Liver (tissue), 9 donors: ENCODE data around the gene CABP5. TPM values are rescaled to one million over a fixed set of nuclear protein-coding genes. Genes with fewer than 3 reads are reported as not detected.

Experiments
- DNase-seq: peaks from one replicate; pipeline ENCODE4 v3.0.0-alpha.2; 2017; ENCODE audit warnings: low spot score
- H3K27ac ChIP-seq, 2 donors: one replicate each; pipeline ENCODE4 v1.7.0; 2013; ENCODE audit warnings: inconsistent platforms in 2 of 2, low read length in 2 of 2, control low read depth in 1 of 2, low read depth in 1 of 2, mild to moderate bottlenecking in 1 of 2
- H3K27me3 ChIP-seq, 4 donors: one replicate each; pipeline versions ENCODE4 v1.6.1 to v1.7.0; 2013; ENCODE audit warnings: low read length in 3 of 4, inconsistent platforms in 1 of 4, mild to moderate bottlenecking in 1 of 4, moderate library complexity in 1 of 4; ENCODE audit not compliant: control insufficient read depth in 4 of 4, insufficient read depth in 4 of 4
- H3K36me3 ChIP-seq, 4 donors: one replicate each; pipeline versions ENCODE4 v1.6.1 to v1.7.0; 2013; ENCODE audit warnings: low read length in 3 of 4, mild to moderate bottlenecking in 3 of 4, low read depth in 1 of 4, moderate library complexity in 1 of 4; ENCODE audit not compliant: control insufficient read depth in 4 of 4, insufficient read depth in 3 of 4
- H3K4me1 ChIP-seq, 4 donors: one replicate each; pipeline versions ENCODE4 v1.6.1 to v1.7.0; 2013; ENCODE audit warnings: low read length in 3 of 4, mild to moderate bottlenecking in 3 of 4, moderate library complexity in 1 of 4; ENCODE audit not compliant: control insufficient read depth in 4 of 4, insufficient read depth in 4 of 4
- H3K4me3 ChIP-seq, 3 donors: one replicate each; pipeline versions ENCODE4 v1.6.1 to v1.7.0; 2013; ENCODE audit warnings: low read length in 3 of 3, control low read depth in 1 of 3, low read depth in 1 of 3, mild to moderate bottlenecking in 1 of 3
- H3K9ac ChIP-seq, 2 donors: one replicate each; pipeline ENCODE4 v1.7.0; 2013; ENCODE audit warnings: low read length in 2 of 2, mild to moderate bottlenecking in 2 of 2, moderate library complexity in 2 of 2, control low read depth in 1 of 2, low read depth in 1 of 2
- H3K9me3 ChIP-seq, 4 donors: one replicate each; pipeline versions ENCODE4 v1.6.1 to v1.7.0; 2013; ENCODE audit warnings: low read length in 3 of 4; ENCODE audit not compliant: control insufficient read depth in 4 of 4
- ATF3 ChIP-seq: IDR thresholded peaks from 2 replicates; pipeline ENCODE4 v1.6.1; 2016; ENCODE audit warnings: antibody characterized with exemption
- CTCF ChIP-seq: fragments of 150-350 bp; IDR thresholded peaks from 2 replicates; pipeline ENCODE4 v1.5.1; 2017; ENCODE audit warnings: improper control_type of control experiment, low read depth, low read length; ENCODE audit not compliant: missing input control
- EGR1 ChIP-seq, 2 donors: IDR thresholded peaks; 2 replicates each; pipeline ENCODE4 v1.6.1; 2016 to 2018; ENCODE audit warnings: antibody characterized with exemption in 2 of 2, low read depth in 2 of 2
- FOXA1 ChIP-seq: IDR thresholded peaks from 2 replicates; pipeline ENCODE4 v1.6.1; 2016; ENCODE audit warnings: antibody characterized with exemption
- FOXA2 ChIP-seq: IDR thresholded peaks from 2 replicates; pipeline ENCODE4 v1.6.1; 2016; ENCODE audit warnings: antibody characterized with exemption
- GABPA ChIP-seq, 2 donors: IDR thresholded peaks in 1 of 2; conservative IDR thresholded peaks in 1 of 2; 2 replicates each; pipeline ENCODE4 v1.6.1; 2016; ENCODE audit warnings: antibody characterized with exemption in 2 of 2, mild to moderate bottlenecking in 1 of 2, moderate library complexity in 1 of 2
- HNF4A ChIP-seq, 2 donors: conservative IDR thresholded peaks; 2 replicates each; pipeline ENCODE4 v1.6.1; 2016; ENCODE audit warnings: antibody characterized with exemption in 2 of 2, mild to moderate bottlenecking in 2 of 2
- HNF4G ChIP-seq: IDR thresholded peaks from 2 replicates; pipeline ENCODE4 v1.6.1; 2016; ENCODE audit warnings: antibody characterized with exemption
- JUND ChIP-seq, 2 donors: IDR thresholded peaks; 2 replicates each; pipeline ENCODE4 v1.6.1; 2016; ENCODE audit warnings: antibody characterized with exemption in 2 of 2
- MAX ChIP-seq: IDR thresholded peaks from 2 replicates; pipeline ENCODE4 v1.6.1; 2016; ENCODE audit warnings: antibody characterized with exemption
- NR2F2 ChIP-seq: IDR thresholded peaks from 2 replicates; pipeline ENCODE4 v1.6.1; 2016; ENCODE audit warnings: antibody characterized with exemption
- RAD21 ChIP-seq, 2 donors: IDR thresholded peaks; 2 replicates each; pipeline ENCODE4 v1.6.1; 2016; ENCODE audit warnings: antibody characterized with exemption in 2 of 2, mild to moderate bottlenecking in 2 of 2
- REST ChIP-seq: IDR thresholded peaks from 2 replicates; pipeline ENCODE4 v1.6.1; 2016; ENCODE audit warnings: antibody characterized with exemption, mild to moderate bottlenecking
- RXRA ChIP-seq, 2 donors: IDR thresholded peaks; 2 replicates each; pipeline ENCODE4 v1.6.1; 2017 to 2018; ENCODE audit warnings: antibody characterized with exemption in 2 of 2, mild to moderate bottlenecking in 1 of 2
- SP1 ChIP-seq: IDR thresholded peaks from 2 replicates; pipeline ENCODE4 v1.6.1; 2018; ENCODE audit warnings: antibody characterized with exemption, mild to moderate bottlenecking
- TAF1 ChIP-seq: conservative IDR thresholded peaks from 2 replicates; pipeline ENCODE4 v1.6.1; 2016; ENCODE audit warnings: antibody characterized with exemption, mild to moderate bottlenecking
- YY1 ChIP-seq: IDR thresholded peaks from 2 replicates; pipeline ENCODE4 v1.6.1; 2016; ENCODE audit warnings: antibody characterized with exemption, mild to moderate bottlenecking
- ZBTB33 ChIP-seq: IDR thresholded peaks from 2 replicates; pipeline ENCODE4 v1.6.1; 2016; ENCODE audit warnings: antibody characterized with exemption
- WGBS: extraction: QIAGEN DNeasy Blood & Tissue Kit; methylation state at CpG from one replicate; pipeline ENCODE4 v1.1.7; 2013; 5-methylcytosine and 5-hydroxymethylcytosine counted together
- polyA plus RNA-seq, 2 donors: library from polyadenylated mRNA; stranded (reverse) in 1 of 2; unstranded in 1 of 2; fragments of 200-250 nt in 1 of 2; fragments of >200 nt in 1 of 2; fragmentation: Nextera tagmentation in 1 of 2; extraction: Ambion mirVana in 1 of 2; gene quantifications; one replicate each; pipeline versions ENCODE4 v1.2.1 to v1.2.3, GENCODE V29; 2013 to 2015
- total RNA-seq, 2 donors: library from RNA; depleted of rRNA; stranded (reverse); fragments of >200 nt; gene quantifications; one replicate each; pipeline ENCODE4 v1.2.3, GENCODE V29; 2014
- donor health status: healthy.
- donor health status: healthy.
- donor health status: healthy.
- donor health status: healthy.
- donor health status: healthy.

CABP5 gene
- total and polyA plus RNA-seq, 4 donors: not detected

GRCh38 chr19:48030073-48030472, 13.8 kb downstream of the CABP5 start:
- no peaks in the 10 kb centered on the region for H3K4me1 ChIP-seq
- no peak for TF ChIP-seq FOXA2
- TF ChIP-seq NR2F2: no peak
- no peak for TF ChIP-seq JUND (IDR thresholded peaks at IDR 0.05)
- no peak for TF ChIP-seq REST
- no peak for TF ChIP-seq GABPA (IDR thresholded peaks at IDR 0.05 in 1 of 2, conservative IDR thresholded peaks at IDR 0.05 in 1 of 2)
- H3K9ac ChIP-seq: no peak overlapping the region
- H3K4me3 ChIP-seq: no peak overlapping the region
- H3K9me3 ChIP-seq: no peaks in the 10 kb centered on the region
- 63% methylated on average over 10 of the region's 10 CpGs for WGBS
- H3K27me3 ChIP-seq: peaks cover 0 to 12% (median 1%) of the 10 kb centered on the region in 4 donors
- no peak for DNase-seq
- H3K36me3 ChIP-seq: no peaks in the 10 kb centered on the region
- H3K27ac ChIP-seq: no peak overlapping the region

GRCh38 chr19:48029431-48029830, 14.4 kb downstream of the CABP5 start:
- Histone ChIP-seq H3K4me3 (no peak overlapping the region), H3K4me1 (no peaks in the 10 kb centered on the region), H3K27me3 (peaks cover 0 to 12% (median 1%) of the 10 kb centered on the region in 4 donors), H3K9ac (no peak overlapping the region), H3K36me3 (no peaks in the 10 kb centered on the region), H3K27ac (no peak overlapping the region), H3K9me3 (no peaks in the 10 kb centered on the region)
- 68% methylated on average over 7 of the region's 7 CpGs for WGBS
- no peak for TF ChIP-seq ZBTB33
- TF ChIP-seq RXRA (IDR thresholded peaks at IDR 0.05): no peak
- TF ChIP-seq TAF1: no peak
- no peak for TF ChIP-seq HNF4A (conservative IDR thresholded peaks at IDR 0.05)
- TF ChIP-seq HNF4G: no peak
- no peak for TF ChIP-seq SP1
- TF ChIP-seq EGR1 (IDR thresholded peaks at IDR 0.05; ENCODE audit: low read depth in 2 of 2): no peak
- no peak for TF ChIP-seq FOXA1
- no peak for TF ChIP-seq ATF3
- no peak for TF ChIP-seq CTCF
- no peak for TF ChIP-seq YY1
- no peak for TF ChIP-seq GABPA (IDR thresholded peaks at IDR 0.05 in 1 of 2, conservative IDR thresholded peaks at IDR 0.05 in 1 of 2)
- TF ChIP-seq REST: no peak
- TF ChIP-seq MAX: no peak
- TF ChIP-seq RAD21 (IDR thresholded peaks at IDR 0.05): no peak
- no peak for TF ChIP-seq JUND (IDR thresholded peaks at IDR 0.05)
- no peak for TF ChIP-seq NR2F2
- TF ChIP-seq FOXA2: no peak
- DNase-seq: no peak
